ENCODE results near the gene ISYNA1.

The ISYNA1 gene

DNA sequence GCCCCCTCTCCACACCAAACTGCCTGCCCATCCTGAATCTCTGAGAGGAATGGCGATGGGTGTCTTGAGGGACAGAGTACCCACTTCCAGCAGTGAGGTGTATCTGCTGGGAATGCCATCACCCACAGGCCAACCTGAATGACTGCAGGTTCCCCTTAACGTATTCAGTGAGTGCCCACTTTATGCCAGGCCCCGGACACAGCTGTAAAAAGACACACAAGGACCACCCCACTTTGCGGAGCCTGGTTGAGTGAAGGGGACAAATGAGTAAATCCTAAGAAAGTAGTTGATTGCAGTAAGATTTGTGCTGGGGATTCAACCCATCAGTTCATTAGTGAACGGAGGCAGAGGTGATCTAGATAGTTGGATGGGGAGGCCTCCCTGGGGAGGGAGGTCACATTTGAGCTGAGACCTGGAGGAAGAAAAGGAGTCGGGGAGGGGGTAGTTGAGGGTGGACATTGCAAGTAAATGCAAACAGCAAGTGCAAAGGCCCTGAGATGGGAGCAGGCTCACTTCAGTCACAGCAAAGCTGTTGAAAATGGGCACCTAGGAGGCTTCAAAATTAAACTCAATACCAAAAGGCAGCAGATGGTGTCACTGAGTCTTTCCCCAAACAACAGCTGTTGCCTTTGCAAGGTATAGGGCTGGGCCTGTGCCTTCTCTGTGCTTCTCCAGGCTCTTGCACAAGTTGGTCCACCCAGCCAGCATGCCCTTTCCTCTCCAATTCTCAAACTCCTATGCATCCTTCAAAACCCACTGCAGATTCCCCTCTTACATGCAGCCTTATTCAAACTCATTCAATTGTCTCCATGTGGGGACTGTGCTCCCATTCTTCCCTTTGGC is 47.6 kb downstream of the ISYNA1 start:
- DNase-seq = no peak

DNA sequence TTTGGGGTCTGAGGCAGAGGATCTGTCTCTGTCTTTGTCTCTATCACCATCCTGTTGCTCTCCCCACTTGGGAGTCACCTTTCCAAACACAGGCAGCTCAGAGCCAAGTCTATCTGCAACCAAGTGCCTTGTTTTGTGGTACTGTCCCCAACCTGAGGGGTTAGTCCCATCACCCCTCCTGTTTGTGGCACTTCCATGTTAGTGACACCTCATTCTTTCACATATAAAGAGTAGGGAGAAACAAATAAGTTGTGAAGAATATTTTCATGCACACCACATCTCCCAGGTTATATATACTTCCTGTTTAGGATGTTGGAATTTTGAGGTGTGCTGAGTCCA is 48.2 kb downstream of the ISYNA1 start:
- DNase-seq = no peak

DNA sequence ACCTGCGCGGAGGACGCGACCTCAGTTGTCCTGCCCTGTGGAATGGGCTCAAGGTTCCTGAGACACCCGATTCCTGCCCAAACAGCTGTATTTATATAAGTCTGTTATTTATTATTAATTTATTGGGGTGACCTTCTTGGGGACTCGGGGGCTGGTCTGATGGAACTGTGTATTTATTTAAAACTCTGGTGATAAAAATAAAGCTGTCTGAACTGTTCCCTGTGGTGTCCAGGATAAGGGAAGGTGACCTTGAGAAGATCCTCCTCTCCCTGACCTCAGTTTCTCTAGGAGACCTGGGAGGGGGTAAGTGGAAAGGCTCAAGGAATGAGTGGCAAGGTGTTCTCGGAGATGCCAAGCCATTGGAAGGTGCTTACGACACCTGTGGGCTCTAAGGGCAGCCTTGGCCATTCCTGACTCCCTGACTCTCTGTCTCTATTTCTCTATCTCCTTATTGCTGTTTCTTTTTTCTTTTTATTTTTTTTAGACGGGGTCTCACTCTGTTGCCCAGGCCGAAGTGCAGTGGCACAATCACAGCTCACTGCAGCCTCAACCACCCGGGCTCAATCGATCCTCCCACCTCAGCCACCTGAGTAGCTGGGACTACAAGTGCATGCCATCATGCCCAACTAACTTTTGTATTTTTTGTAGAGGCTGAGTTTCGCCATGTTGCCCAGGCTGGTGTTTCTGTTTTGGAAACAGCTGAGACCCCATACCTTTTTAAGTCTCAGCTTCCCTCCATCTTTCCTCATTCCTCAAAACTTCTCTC is 48.8 kb downstream of the ISYNA1 start:
- DNase-seq = no peak

DNA sequence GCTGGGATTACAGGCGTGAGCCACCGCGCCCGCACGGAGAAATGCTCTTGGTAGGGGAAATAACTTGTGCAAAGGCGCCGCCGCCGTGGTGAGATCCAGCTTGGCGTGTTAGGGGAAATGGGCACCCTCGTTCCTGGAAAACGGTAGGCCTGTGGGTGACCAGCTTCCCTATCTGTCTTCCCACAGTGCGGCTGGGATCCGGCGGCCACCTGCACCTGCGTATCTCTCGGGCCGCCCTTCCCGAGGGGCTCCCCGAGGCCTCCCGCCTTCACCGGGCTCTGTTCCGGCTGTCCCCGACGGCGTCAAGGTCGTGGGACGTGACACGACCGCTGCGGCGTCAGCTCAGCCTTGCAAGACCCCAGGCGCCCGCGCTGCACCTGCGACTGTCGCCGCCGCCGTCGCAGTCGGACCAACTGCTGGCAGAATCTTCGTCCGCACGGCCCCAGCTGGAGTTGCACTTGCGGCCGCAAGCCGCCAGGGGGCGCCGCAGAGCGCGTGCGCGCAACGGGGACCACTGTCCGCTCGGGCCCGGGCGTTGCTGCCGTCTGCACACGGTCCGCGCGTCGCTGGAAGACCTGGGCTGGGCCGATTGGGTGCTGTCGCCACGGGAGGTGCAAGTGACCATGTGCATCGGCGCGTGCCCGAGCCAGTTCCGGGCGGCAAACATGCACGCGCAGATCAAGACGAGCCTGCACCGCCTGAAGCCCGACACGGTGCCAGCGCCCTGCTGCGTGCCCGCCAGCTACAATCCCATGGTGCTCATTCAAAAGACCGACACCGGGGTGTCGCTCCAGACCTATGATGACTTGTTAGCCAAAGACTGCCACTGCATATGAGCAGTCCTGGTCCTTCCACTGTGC is 49.6 kb downstream of the ISYNA1 start:
- peak; percentile 91 for DNase-seq

DNA sequence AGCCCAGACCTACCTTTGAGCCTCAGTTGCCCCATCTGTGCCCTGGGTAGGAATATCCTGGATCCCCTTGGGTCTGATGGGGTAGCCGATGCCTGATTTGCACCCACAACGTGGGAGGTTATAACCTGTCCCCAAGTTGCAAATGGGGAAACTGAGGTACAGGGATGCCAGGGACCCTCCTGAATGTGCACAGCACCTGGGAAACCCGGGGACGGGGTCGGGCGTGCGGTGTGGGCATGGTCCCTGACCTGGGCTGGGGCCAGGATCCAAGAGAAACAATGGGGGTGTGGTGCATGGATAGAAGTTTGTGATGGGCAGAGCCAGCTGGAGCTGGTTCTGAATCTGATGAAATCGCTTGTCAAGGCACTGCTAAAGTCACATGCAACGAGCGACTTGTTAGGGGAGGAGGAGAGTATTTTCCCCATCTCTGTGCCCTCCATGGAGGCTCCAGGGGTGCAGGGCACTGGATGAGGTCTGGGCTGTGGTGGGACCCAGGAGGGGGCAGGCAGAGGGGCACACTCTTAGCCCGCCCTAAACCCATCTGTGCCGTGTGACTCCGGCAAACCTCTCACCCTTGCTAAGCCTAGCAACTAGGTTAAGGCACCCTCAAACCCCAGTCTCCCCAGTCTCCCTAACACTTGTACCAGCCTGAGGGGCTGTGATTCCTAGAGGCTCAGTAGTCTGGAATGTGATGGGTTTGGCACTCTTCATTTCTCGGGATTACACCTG is 51.2 kb downstream of the ISYNA1 start:
- no peak for DNase-seq

DNA sequence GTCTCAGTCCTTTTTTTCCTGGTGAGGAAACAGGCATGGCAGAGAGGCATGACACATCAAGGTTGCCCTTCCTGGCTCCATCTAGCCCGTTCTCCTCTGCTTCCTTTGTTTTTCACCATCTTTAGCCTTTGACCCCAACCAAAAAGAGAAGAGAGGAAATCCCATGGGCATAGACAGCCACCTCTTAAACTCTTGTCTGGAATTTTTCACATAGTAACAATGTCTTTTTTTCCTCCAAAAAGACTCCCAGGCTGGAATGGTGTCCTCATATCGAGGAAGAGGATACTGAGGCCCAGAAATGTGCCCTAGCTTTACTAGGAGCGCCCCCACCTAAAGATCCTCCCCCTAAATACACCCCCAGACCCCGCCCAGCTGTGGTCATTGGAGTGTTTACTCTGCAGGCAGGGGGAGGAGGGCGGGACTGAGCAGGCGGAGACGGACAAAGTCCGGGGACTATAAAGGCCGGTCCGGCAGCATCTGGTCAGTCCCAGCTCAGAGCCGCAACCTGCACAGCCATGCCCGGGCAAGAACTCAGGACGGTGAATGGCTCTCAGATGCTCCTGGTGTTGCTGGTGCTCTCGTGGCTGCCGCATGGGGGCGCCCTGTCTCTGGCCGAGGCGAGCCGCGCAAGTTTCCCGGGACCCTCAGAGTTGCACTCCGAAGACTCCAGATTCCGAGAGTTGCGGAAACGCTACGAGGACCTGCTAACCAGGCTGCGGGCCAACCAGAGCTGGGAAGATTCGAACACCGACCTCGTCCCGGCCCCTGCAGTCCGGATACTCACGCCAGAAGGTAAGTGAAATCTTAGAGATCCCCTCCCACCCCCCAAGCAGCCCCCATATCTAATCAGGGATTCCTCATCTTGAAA is 52.0 kb downstream of the ISYNA1 start, which contains the start of gene GDF15:
TSS of gene GDF15 (plus strand) at position 484 of the 868 bp plus-strand sequence. CDS start at position 516, 32 bp downstream.
- peak; percentile 90 for DNase-seq

DNA sequence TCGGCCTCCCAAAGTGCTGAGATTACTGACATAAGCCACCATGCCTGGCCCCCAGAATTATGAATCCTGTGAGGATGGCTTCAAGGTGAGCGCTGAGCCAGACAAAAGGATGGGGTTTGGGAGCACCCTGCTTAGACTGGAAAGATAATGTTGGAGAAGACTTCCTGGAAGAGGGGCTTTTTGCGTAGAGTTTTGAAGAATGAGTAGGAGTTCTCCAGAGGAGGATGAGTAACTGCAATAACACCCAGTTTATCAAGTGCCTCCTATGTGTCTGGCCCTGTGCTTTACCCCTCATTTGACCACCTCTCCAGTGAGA is 52.6 kb downstream of the ISYNA1 start:
- DNase-seq = no peak

DNA sequence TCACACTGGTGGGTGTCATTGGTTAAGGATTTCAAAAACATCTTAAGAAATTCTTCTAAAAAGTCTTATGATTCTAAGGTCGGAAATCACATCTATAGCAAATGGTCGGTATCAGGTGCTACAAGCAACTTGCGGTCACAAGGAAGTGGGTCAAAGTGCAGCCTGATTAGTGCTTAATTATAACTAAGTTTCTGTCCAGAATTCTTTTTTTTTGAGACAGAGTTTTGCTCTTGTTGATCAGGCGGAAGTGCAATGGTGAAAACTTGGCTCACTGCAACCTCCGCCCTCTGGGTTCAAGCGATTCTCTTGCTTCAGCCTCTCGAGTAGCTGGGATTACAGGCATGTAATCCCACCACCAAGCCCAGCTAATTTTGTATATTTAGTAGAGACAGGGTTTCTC is 53.2 kb downstream of the ISYNA1 start:
- no peak for DNase-seq
